ENCODE measurements around the gene WDR36. TPM values are rescaled to one million over a fixed set of nuclear protein-coding genes. Genes with fewer than 3 reads are reported as not detected.

Gene WDR36
- total RNA-seq, 2 experiments from 2014 or later: 65.1 to 65.6 TPM

DNA sequence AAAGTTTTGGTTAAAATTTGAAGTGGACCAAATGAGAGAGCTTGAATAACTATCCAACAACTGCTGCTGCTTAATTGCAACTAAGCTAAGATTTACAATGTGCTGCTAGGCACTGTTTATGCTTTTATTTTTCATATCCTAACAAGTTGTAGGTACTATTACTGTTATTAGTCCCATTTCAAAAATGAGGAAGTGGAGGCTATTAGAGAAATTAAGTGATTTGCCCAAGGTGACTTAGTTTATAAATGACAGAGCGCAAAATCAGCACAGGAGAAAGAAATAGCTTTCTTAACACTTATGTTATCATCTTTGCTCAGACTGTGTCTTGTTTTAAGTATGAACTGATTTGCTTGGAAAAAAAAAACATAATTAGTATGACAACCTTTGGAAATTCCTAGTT, 23.1 kb downstream of the WDR36 start:
- no peaks in the 10 kb centered on the region for H3K9me3 Mint-ChIP-seq
- DNase-seq: no peak
- no peak overlapping the region for H3K4me3 Mint-ChIP-seq
- ChIA-PET CTCF (interaction anchor here (1.1 kb wide), 1 partner anchor 164 kb away, joined by 4 read pairs; no protein-coding TSS in a partner anchor), POLR2A (interaction anchor here (1.3 kb wide), 1 partner anchor 23 kb away, joined by 4 read pairs; the partner anchor contains the start of gene WDR36)
- no peaks in the 10 kb centered on the region for H3K27me3 Mint-ChIP-seq
- H3K4me1 Mint-ChIP-seq (ENCODE audit: low read depth): peaks cover 37% of the 10 kb centered on the region
- peaks cover 51% of the 10 kb centered on the region for H3K36me3 Mint-ChIP-seq (ENCODE audit: low read depth)
- no peak for ATAC-seq
- TF ChIP-seq, protein P1, sequence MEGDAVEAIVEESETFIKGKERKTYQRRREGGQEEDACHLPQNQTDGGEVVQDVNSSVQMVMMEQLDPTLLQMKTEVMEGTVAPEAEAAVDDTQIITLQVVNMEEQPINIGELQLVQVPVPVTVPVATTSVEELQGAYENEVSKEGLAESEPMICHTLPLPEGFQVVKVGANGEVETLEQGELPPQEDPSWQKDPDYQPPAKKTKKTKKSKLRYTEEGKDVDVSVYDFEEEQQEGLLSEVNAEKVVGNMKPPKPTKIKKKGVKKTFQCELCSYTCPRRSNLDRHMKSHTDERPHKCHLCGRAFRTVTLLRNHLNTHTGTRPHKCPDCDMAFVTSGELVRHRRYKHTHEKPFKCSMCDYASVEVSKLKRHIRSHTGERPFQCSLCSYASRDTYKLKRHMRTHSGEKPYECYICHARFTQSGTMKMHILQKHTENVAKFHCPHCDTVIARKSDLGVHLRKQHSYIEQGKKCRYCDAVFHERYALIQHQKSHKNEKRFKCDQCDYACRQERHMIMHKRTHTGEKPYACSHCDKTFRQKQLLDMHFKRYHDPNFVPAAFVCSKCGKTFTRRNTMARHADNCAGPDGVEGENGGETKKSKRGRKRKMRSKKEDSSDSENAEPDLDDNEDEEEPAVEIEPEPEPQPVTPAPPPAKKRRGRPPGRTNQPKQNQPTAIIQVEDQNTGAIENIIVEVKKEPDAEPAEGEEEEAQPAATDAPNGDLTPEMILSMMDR (IDR thresholded peaks at IDR 0.05): no peak
- no peak overlapping the region for H3K27ac Mint-ChIP-seq
- intact Hi-C loops (cut with micrococcal nuclease): no loop called here

DNA sequence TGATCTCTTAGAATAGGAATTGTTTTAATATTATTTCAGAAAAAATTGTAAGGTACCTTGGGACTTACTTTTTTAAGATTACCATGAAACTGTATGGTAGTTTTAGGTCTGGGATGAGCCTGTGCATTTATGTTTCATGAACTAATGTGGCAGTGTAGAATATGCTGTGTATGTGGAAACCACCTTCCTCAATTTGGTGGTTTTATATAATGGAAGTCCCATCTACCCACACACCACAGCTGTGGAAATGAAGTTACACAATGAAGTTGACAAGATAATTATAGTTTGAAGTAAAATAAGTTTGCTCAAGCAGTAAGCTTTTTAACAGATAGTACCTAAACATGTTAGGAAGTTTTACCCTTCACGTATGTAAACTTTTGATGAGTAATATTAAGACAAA, 24.4 kb downstream of the WDR36 start:
- TF ChIP-seq, protein P1 (IDR thresholded peaks at IDR 0.05): no peak
- intact Hi-C loops (cut with micrococcal nuclease): no loop called here
- H3K9me3 Mint-ChIP-seq: no peaks in the 10 kb centered on the region
- H3K27me3 Mint-ChIP-seq: no peaks in the 10 kb centered on the region
- H3K4me1 Mint-ChIP-seq (ENCODE audit: low read depth): peaks cover 43% of the 10 kb centered on the region
- peaks cover 53% of the 10 kb centered on the region for H3K36me3 Mint-ChIP-seq (ENCODE audit: low read depth)
- H3K27ac Mint-ChIP-seq: no peak overlapping the region
- ChIA-PET POLR2A (no interaction called here), CTCF (no interaction called here)
- ATAC-seq (no peak), DNase-seq (no peak)
- H3K4me3 Mint-ChIP-seq: no peak overlapping the region

DNA sequence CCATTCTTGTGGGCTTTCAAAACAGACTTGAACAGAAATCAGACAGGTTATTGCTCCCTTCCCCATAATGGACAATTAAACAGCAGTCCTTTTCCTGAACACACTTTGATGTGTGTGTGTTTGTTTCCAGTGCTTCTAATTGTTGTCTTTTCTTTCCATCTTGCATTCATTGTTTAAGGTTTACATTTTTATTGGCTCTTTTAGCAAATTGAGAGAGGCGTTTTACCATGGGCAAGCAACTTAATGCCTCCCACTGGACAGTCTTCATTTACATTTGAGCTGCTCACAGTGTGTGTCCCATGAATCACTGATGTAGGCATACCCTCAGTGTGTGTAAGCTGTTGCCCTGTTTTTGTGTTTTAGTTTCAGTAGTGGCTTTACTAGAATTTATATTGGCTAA, 25.0 kb downstream of the WDR36 start:
- H3K36me3 Mint-ChIP-seq (ENCODE audit: low read depth): peaks cover 55% of the 10 kb centered on the region
- CTCF ChIA-PET: no interaction called here
- intact Hi-C loops (cut with micrococcal nuclease): no loop called here

DNA sequence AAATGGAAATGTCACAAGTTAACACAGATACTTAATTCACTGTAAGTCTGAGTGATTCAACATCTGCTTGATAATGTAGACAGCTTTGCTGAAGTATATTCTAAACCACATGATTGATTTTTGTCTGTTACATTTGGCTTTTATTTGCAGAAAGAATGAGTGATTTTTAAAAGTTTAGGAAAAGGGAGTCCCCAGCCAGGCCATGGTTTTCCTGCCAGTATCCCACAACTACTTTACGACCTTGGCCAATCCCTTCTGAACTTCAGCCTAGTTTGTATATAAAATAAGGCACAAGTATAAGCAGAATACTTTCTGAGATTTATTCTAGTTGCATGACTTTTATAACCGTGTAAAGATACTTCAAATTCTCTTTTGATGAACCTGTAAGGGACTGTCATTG, 27.1 kb downstream of the WDR36 start:
- Mint-ChIP-seq H3K9me3 (no peaks in the 10 kb centered on the region), H3K27ac (peak overlapping the region; percentile 30), H3K36me3 (ENCODE audit: low read depth) (peaks cover 52% of the 10 kb centered on the region), H3K27me3 (no peaks in the 10 kb centered on the region), H3K4me3 (no peak overlapping the region), H3K4me1 (ENCODE audit: low read depth) (peaks cover 45% of the 10 kb centered on the region)
- DNase-seq (no peak), ATAC-seq (no peak)
- intact Hi-C loops (cut with micrococcal nuclease): no loop called here
- TF ChIP-seq, protein P1 (IDR thresholded peaks at IDR 0.05): no peak
- ChIA-PET POLR2A (no interaction called here), CTCF (no interaction called here)

More for the DNA sequence above, 25.0 kb downstream of the WDR36 start:
- POLR2A ChIA-PET: no interaction called here
- Mint-ChIP-seq H3K4me3 (no peak overlapping the region), H3K4me1 (ENCODE audit: low read depth) (peaks cover 48% of the 10 kb centered on the region), H3K9me3 (no peaks in the 10 kb centered on the region), H3K27ac (no peak overlapping the region), H3K27me3 (no peaks in the 10 kb centered on the region)
- TF ChIP-seq, protein P1 (IDR thresholded peaks at IDR 0.05): no peak
- DNase-seq: no peak
- ATAC-seq: no peak

DNA sequence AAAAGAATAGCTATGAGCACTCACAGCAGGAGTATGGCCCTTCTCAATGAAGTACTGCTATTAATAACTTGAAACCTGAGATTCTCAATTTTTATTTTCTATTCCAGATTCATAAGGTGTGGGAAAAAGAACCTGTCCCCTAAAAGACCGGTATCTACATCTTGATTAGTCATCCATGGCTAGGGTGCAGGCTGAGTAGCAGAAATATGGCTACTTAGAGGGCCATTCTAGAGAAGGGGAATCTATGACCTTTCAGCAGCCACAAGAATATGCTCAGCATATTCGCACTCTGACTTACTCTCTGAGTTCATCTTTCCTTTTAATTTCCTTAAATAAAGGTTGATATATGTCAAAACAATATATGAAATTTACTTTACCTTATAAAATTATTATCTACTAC, 27.7 kb downstream of the WDR36 start:
- ChIA-PET POLR2A (no interaction called here), CTCF (no interaction called here)
- Mint-ChIP-seq H3K27me3 (no peaks in the 10 kb centered on the region), H3K4me3 (no peak overlapping the region), H3K27ac (no peak overlapping the region), H3K4me1 (ENCODE audit: low read depth) (peaks cover 45% of the 10 kb centered on the region), H3K9me3 (no peaks in the 10 kb centered on the region), H3K36me3 (ENCODE audit: low read depth) (peaks cover 52% of the 10 kb centered on the region)
- intact Hi-C loops (cut with micrococcal nuclease): no loop called here
- TF ChIP-seq, protein P1 (IDR thresholded peaks at IDR 0.05): no peak
- DNase-seq (peak; percentile 35), ATAC-seq (peak; percentile 94)
